HCT116 (cell line): ENCODE measurements around the gene GPR85. TPM values are rescaled to one million over a fixed set of nuclear protein-coding genes. Genes with fewer than 3 reads are reported as not detected.
A peak's percentile ranks its signal among the peaks of the same experiment; 100 is the strongest.
"Not testable (repeated sequence)": the region's sequence is repeated elsewhere in the genome, so short reads cannot be mapped to it uniquely, and the experiment has no call there.

Experiments
- ATAC-seq: fragments of 200-7000 bp; cut with Tn5 transposase; 2 replicates; pipeline ENCODE4 v1.9.1; 2020; ENCODE audit warnings: mild to moderate bottlenecking, moderate library complexity
- BruUV-seq: library from RNA; stranded (reverse); fragments of 400-500 nt; replicated peaks from 2 replicates; lab custom pipeline; 2021; lab: Mats Ljungman, UMichigan
- CTCF ChIA-PET: fragments of 300-600 bp; sonication (Branson Sonifier 250); formaldehyde crosslinking; loops from one replicate; lab custom pipeline; 2021; ENCODE audit warnings: antibody characterized with exemption; lab: Charles Lee
- POLR2A ChIA-PET: fragments of 300-600, 350-600 bp; sonication (Branson Sonifier 250); formaldehyde crosslinking; loops from one replicate; lab custom pipeline; 2021; ENCODE audit warnings: antibody characterized with exemption; lab: Charles Lee
- RAD21 ChIA-PET, 2 experiments: fragments of 300-600 bp; sonication (Branson Sonifier 250); formaldehyde crosslinking; loops; one replicate each; lab custom pipeline; 2023; ENCODE audit warnings: low total read pairs in 2 of 2; ENCODE audit not compliant: uncharacterized antibody in 2 of 2, unreplicated experiment in 2 of 2, low non-redundant PET in 1 of 2; lab: Charles Lee
- DNase-seq: peaks from one replicate; pipeline ENCODE4 v3.0.0-alpha.2; 2010; ENCODE audit warnings: low read depth, low spot score
- H2AFZ ChIP-seq: fragments of 200-600 bp; shearing (Covaris generic), sonication (generic); 2 replicates; pipeline ENCODE4 v1.6.1; 2017; ENCODE audit warnings: low read depth, mixed run types, mixed read lengths, antibody characterized with exemption, low read length; ENCODE audit not compliant: poor library complexity, severe bottlenecking
- H3K27ac ChIP-seq: 2 replicates; pipeline ENCODE4 v1.5.1; 2012; ENCODE audit warnings: low read depth, low read length
- H3K27me3 ChIP-seq: fragments of 200-600 bp; sonication (generic); 2 replicates; pipeline ENCODE4 v1.6.1; 2016; ENCODE audit warnings: mixed run types, low read length, mixed read lengths; ENCODE audit not compliant: insufficient read depth
- H3K36me3 ChIP-seq, 2 experiments: fragments of 200-500 bp in 1 of 2; fragments of 200-600 bp in 1 of 2; sonication (Bioruptor generic) in 1 of 2; sonication (generic) in 1 of 2; 2 replicates each; pipeline versions ENCODE4 v1.5.1 to v1.6.1; 2014 to 2016; ENCODE audit warnings: low read length in 2 of 2, inconsistent platforms in 1 of 2, mixed read lengths in 1 of 2, mixed run types in 1 of 2; ENCODE audit not compliant: insufficient read depth in 2 of 2, control insufficient read depth in 1 of 2
- H3K4me1 ChIP-seq, 2 experiments: fragments of 200-600 bp in 1 of 2; sonication (generic) in 1 of 2; 2 replicates each; pipeline versions ENCODE4 v1.5.1 to v1.6.1; 2012 to 2017; ENCODE audit warnings: low read length in 2 of 2, inconsistent platforms in 1 of 2, mild to moderate bottlenecking in 1 of 2, mixed read lengths in 1 of 2, mixed run types in 1 of 2, moderate library complexity in 1 of 2; ENCODE audit not compliant: insufficient read depth in 2 of 2, control insufficient read depth in 1 of 2
- H3K4me2 ChIP-seq: fragments of 200-600 bp; sonication (generic); 2 replicates; pipeline ENCODE4 v1.6.1; 2017; ENCODE audit warnings: mixed run types, low read length, mixed read lengths
- H3K4me3 ChIP-seq, 2 experiments: fragments of 200-600 bp in 1 of 2; sonication (generic) in 1 of 2; replicated peaks in 1 of 2; 2 replicates each; pipeline ENCODE4 v1.5.1; 2011 to 2016; ENCODE audit warnings: low read length in 2 of 2, control low read depth in 1 of 2, low read depth in 1 of 2, mild to moderate bottlenecking in 1 of 2, mixed read lengths in 1 of 2, mixed run types in 1 of 2
- H3K79me2 ChIP-seq: fragments of 200-600 bp; sonication (generic); 2 replicates; pipeline ENCODE4 v1.6.1; 2017; ENCODE audit warnings: mild to moderate bottlenecking, mixed run types, low read length, moderate library complexity, mixed read lengths; ENCODE audit not compliant: insufficient read depth
- H3K9ac ChIP-seq: fragments of 200-600 bp; sonication (generic); 2 replicates; pipeline ENCODE4 v1.6.1; 2016; ENCODE audit warnings: low read length, mixed read lengths
- H3K9me2 ChIP-seq: fragments of 200-600 bp; sonication (generic), shearing (Covaris generic); 2 replicates; pipeline ENCODE4 v1.6.1; 2017; ENCODE audit warnings: mixed run types, mild to moderate bottlenecking, moderate library complexity; ENCODE audit not compliant: insufficient read depth
- H3K9me3 ChIP-seq, 2 experiments: fragments of 200-500 bp in 1 of 2; fragments of 200-600 bp in 1 of 2; sonication (Bioruptor generic) in 1 of 2; sonication (generic) in 1 of 2; 2 replicates each; pipeline ENCODE4 v1.6.1; 2014 to 2017; ENCODE audit warnings: low read length in 2 of 2, mixed read lengths in 2 of 2, inconsistent platforms in 1 of 2, low read depth in 1 of 2, mild to moderate bottlenecking in 1 of 2, mixed run types in 1 of 2, moderate library complexity in 1 of 2; ENCODE audit not compliant: control insufficient read depth in 1 of 2, insufficient read depth in 1 of 2
- H4K20me1 ChIP-seq: fragments of 200-600 bp; sonication (generic), shearing (Covaris generic); 2 replicates; pipeline ENCODE4 v1.6.1; 2017; ENCODE audit warnings: mixed run types, mild to moderate bottlenecking, moderate library complexity; ENCODE audit not compliant: insufficient read depth
- CEBPB ChIP-seq: IDR thresholded peaks from 2 replicates; pipeline ENCODE4 v1.6.1; 2012; ENCODE audit warnings: low read depth
- EZH2phosphoT487 ChIP-seq: fragments of 200-600 bp; IDR thresholded peaks from 2 replicates; pipeline ENCODE4 v1.6.1; 2018; ENCODE audit warnings: antibody characterized with exemption, borderline replicate concordance
- RAD21 ChIP-seq: IDR thresholded peaks from 2 replicates; pipeline ENCODE4 v1.6.1; 2012; ENCODE audit warnings: low read depth, mild to moderate bottlenecking
- intact Hi-C: fragments of 100-400 bp; cut with micrococcal nuclease; formaldehyde crosslinking; loops from 2 replicates; pipeline ENCODE4 v1.10.0; 2022
- total RNA-seq: library from RNA; stranded (reverse); gene quantifications from one replicate; pipeline ENCODE4 v1.2.1, GENCODE V29; 2021; ENCODE audit not compliant: unreplicated experiment
- TF ChIP-seq, protein P1 (sequence below): IDR thresholded peaks from 2 replicates; pipeline ENCODE4 v1.6.1; 2012; ENCODE audit warnings: low read depth

GPR85 gene
- total RNA-seq, 1 experiment from 2014 or later = not detected

DNA sequence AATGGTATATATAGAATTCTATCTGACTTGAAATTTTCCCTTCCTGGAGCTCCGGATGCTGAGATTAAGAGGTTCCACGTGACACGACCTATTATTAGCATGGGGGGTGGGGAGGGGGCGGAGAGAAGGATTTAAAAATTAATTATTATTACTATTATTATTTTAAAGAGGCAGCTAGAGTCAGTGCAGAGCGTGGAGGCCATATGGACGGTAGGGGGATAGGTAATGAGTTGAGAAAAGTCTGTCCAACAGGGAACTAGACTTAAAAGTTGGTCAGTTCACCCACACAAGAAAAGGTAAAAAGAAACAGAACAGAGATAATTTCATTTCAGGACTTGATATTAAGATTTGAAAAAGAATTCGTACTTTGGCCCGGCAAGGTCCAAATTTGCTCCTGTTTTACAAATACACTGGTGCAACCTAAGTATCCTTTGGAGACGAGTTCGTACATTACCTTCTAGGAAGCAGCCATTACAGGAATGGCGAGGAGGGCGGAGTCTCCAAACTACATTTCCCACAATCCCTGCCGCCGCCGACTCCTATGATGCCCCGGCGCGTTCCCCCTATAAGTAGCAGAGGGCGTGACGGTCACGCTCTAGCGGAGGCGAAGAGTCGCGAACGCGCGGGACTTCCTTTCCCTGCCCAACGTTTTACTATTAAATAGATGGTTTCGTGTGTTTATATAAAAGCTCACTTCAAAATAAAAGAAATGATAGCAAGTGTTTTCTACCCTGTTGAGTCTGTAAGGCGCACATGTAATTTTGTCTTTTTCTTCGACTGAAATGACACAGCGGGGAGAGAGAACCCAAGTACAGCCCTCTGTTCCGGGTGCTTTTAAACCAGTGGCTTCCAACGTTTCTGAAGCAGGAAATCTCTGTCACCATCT is 31.7 kb upstream of the GPR85 start, which contains the start of gene SMIM30 (continued):
- TF ChIP-seq, protein P1, sequence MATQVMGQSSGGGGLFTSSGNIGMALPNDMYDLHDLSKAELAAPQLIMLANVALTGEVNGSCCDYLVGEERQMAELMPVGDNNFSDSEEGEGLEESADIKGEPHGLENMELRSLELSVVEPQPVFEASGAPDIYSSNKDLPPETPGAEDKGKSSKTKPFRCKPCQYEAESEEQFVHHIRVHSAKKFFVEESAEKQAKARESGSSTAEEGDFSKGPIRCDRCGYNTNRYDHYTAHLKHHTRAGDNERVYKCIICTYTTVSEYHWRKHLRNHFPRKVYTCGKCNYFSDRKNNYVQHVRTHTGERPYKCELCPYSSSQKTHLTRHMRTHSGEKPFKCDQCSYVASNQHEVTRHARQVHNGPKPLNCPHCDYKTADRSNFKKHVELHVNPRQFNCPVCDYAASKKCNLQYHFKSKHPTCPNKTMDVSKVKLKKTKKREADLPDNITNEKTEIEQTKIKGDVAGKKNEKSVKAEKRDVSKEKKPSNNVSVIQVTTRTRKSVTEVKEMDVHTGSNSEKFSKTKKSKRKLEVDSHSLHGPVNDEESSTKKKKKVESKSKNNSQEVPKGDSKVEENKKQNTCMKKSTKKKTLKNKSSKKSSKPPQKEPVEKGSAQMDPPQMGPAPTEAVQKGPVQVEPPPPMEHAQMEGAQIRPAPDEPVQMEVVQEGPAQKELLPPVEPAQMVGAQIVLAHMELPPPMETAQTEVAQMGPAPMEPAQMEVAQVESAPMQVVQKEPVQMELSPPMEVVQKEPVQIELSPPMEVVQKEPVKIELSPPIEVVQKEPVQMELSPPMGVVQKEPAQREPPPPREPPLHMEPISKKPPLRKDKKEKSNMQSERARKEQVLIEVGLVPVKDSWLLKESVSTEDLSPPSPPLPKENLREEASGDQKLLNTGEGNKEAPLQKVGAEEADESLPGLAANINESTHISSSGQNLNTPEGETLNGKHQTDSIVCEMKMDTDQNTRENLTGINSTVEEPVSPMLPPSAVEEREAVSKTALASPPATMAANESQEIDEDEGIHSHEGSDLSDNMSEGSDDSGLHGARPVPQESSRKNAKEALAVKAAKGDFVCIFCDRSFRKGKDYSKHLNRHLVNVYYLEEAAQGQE = no peak
- TF ChIP-seq CEBPB (no peak), EZH2phosphoT487 (no peak), RAD21 (peak; percentile 19; the same call in 1 of the 2 replicates)

DNA sequence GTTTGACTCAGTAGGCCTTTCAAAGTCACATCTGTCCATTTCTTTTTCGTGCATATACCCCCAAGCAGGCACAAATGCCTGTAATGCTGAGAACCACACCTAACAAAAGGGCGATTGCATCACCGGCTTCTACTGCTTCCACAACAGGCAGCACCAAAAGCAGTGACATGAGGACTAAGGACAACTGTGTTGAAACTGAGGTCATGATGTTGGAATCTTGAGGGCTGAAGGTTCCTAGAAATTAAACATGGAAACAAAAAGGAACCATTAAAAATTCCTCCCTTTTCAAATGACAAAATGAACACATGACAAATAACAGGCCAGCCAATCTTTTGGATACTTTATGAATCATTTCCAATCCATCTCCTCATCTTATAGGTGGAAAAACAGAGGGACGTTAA is 30.7 kb upstream of the GPR85 start:
- CTCF ChIA-PET, BruUV-seq, H3K9me3 ChIP-seq, H3K9me2 ChIP-seq, ATAC-seq, H2AFZ ChIP-seq, RAD21 ChIA-PET, H3K36me3 ChIP-seq, H3K79me2 ChIP-seq, H3K27ac ChIP-seq, intact Hi-C loops, H4K20me1 ChIP-seq, DNase-seq, H3K27me3 ChIP-seq: not testable (repeated sequence)
- POLR2A ChIA-PET = interaction anchor here (0.6 to 0.7 kb wide), 2 partner anchors 17 to 237 kb away, joined by 4 read pairs; no protein-coding TSS in a partner anchor
- Histone ChIP-seq H3K4me3 (peak overlapping the region; percentile 79 to 83), H3K4me1 (peaks cover 0 to 11% of the 10 kb centered on the region in 2 experiments; a peak in 2 of 4 replicates), H3K4me2 (peak overlapping the region; percentile 73), H3K9ac (peak overlapping the region; percentile 61)
- TF ChIP-seq CEBPB = 0 out of 2 replicates have a peak, but pooled peaks have one; percentile 12
